Cardiac fibroblast (primary cell): ENCODE data around the gene APMAP.

ENCODE experiments used
- DNase-seq, 2 donors: peaks; one replicate each; pipeline versions ENCODE4 v3.0.0 to v3.0.0-alpha.2; 2010; ENCODE audit warnings: low read depth in 2 of 2
- H3K4me3 ChIP-seq, 2 donors: replicated peaks in 1 of 2; 1 replicate in 1 of 2; 2 replicates in 1 of 2; pipeline ENCODE4 v1.5.1; 2011; ENCODE audit warnings: low read depth in 2 of 2, low read length in 2 of 2, mild to moderate bottlenecking in 2 of 2, moderate library complexity in 1 of 2
- TF ChIP-seq, protein P1 (sequence below): IDR thresholded peaks from one replicate; pipeline ENCODE4 v1.5.1; 2011; ENCODE audit warnings: low read depth, mild to moderate bottlenecking, low read length, inconsistent platforms

The APMAP gene

GRCh38 chr20:24957326-24958016 is 35.1 kb downstream of the APMAP start:
- TF ChIP-seq, protein P1, sequence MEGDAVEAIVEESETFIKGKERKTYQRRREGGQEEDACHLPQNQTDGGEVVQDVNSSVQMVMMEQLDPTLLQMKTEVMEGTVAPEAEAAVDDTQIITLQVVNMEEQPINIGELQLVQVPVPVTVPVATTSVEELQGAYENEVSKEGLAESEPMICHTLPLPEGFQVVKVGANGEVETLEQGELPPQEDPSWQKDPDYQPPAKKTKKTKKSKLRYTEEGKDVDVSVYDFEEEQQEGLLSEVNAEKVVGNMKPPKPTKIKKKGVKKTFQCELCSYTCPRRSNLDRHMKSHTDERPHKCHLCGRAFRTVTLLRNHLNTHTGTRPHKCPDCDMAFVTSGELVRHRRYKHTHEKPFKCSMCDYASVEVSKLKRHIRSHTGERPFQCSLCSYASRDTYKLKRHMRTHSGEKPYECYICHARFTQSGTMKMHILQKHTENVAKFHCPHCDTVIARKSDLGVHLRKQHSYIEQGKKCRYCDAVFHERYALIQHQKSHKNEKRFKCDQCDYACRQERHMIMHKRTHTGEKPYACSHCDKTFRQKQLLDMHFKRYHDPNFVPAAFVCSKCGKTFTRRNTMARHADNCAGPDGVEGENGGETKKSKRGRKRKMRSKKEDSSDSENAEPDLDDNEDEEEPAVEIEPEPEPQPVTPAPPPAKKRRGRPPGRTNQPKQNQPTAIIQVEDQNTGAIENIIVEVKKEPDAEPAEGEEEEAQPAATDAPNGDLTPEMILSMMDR, result no peak
- DNase-seq, result no peak
- no peak overlapping the region for H3K4me3 ChIP-seq

GRCh38 chr20:24956001-24956841 is 36.3 kb downstream of the APMAP start:
- DNase-seq, result no peak

GRCh38 chr20:24955045-24955444 is 37.5 kb downstream of the APMAP start:
- no peak overlapping the region for H3K4me3 ChIP-seq
- DNase-seq, result no peak
- TF ChIP-seq, protein P1, result no peak

More at GRCh38 chr20:24956001-24956841, 36.3 kb downstream of the APMAP start:
- H3K4me3 ChIP-seq, result no peak overlapping the region
- TF ChIP-seq, protein P1, result no peak

- DNase-seq, result no peak
Observed at GRCh38 chr20:24954566-24954965, 38.0 kb downstream of the APMAP start.

DNA sequence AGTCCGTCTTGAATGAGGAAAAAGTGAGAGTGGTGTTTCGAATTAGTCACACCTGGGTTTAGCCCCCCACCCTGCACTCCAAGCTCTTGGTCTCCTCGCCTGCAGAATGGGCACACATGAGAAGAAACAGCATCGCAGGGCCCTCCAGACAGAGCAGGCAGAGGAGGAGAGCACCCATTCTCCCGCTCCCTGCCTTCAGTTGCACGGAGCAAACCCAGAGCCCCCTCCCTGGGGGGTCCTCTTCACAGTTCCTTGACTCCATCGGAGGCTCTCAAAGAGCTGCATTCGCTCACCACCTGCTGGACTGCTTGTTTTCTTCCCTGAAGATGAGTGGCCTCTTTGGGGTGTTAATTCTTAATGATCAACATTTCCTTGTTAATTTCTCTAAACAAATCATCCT is 38.4 kb downstream of the APMAP start:
- DNase-seq, result no peak
- TF ChIP-seq, protein P1, result no peak
- no peak overlapping the region for H3K4me3 ChIP-seq

More at GRCh38 chr20:24954566-24954965, 38.0 kb downstream of the APMAP start:
- no peak overlapping the region for H3K4me3 ChIP-seq
- TF ChIP-seq, protein P1, result no peak

DNA sequence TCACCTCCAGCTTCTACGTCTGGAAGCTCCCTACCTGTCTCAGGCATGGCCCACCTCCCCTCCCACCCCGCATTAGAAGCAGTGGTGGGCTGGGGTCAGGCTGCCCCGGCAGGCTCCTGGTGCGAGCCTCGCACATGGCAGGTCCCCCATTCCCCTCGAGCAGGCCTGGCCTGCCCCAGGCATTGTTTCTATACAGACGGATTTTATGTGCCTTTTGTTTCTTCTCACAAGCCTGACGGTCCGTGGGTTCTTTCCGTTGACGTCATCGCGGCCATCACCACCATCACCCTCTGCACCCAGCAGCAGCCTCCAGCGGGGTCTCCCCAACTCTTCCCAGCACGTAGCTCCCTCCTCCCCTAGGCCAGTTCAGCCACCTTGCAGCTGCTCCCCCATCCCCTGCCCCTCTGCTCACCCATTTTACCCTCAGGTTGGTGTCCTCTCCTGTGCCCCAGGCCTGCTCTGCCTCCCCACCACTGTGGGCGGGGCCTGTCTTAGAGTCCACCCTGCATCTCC is 38.9 kb downstream of the APMAP start:
- H3K4me3 ChIP-seq, result no peak overlapping the region
- DNase-seq, result no peak
- TF ChIP-seq, protein P1, result no peak
